K562 (cell line): ENCODE results near the gene PPARGC1A. TPM values are rescaled to one million over a fixed set of nuclear protein-coding genes. Genes with fewer than 3 reads are reported as not detected.

Source experiments
- ATAC-seq: fragments of 200-7000 bp; cut with Tn5 transposase; 3 replicates; pipeline ENCODE4 v1.9.1; 2020; ENCODE audit warnings: moderate library complexity
- BruUV-seq: library from RNA; stranded (reverse); fragments of 400-500 nt; replicated peaks from 2 replicates; lab custom pipeline; 2021; lab: Mats Ljungman, UMichigan
- CTCF ChIA-PET: fragments of 300-600 bp; formaldehyde crosslinking; extraction: SDS; loops from one replicate; lab custom pipeline; 2021; ENCODE audit warnings: low intra/inter-chr PET ratio; lab: Yijun Ruan, JAX
- POLR2A ChIA-PET: fragments of 300-600, 350-650 bp; sonication (Branson Sonifier 250); formaldehyde crosslinking; extraction: SDS; loops from one replicate; lab custom pipeline; 2021; ENCODE audit warnings: antibody characterized with exemption, inconsistent platforms; lab: Yijun Ruan, JAX
- DNase-seq, 4 experiments: peaks; one replicate each; pipeline versions ENCODE4 v3.0.0 to v3.0.0-alpha.2; 2011 to 2018; ENCODE audit warnings: low spot score in 3 of 4, mixed read lengths in 3 of 4; ENCODE audit errors: extremely low read depth in 1 of 4
- FAIRE-seq: peaks from 2 replicates; lab custom pipeline; 2011; peaks lifted over from hg19 to GRCh38; lab: Jason Lieb, UNC
- H2AFZ ChIP-seq: 2 replicates; pipeline ENCODE4 v1.6.0; 2011; ENCODE audit warnings: low read depth, low read length, control low read depth, inconsistent platforms
- H3K27ac ChIP-seq: fragments of 200-600 bp; 3 replicates; pipeline ENCODE4 v1.8.0; 2011; ENCODE audit warnings: low read depth, mild to moderate bottlenecking, control low read depth, inconsistent platforms, low read length, moderate library complexity, mixed read lengths; ENCODE audit errors: extremely low read depth
- H3K27me3 ChIP-seq, 2 experiments: fragments of 300-600 bp in 1 of 2; 2 replicates in 1 of 2; 3 replicates in 1 of 2; pipeline versions ENCODE4 v1.6.0 to v1.8.0; 2011; ENCODE audit warnings: inconsistent platforms in 2 of 2, low read length in 2 of 2, mild to moderate bottlenecking in 1 of 2, mixed read lengths in 1 of 2, moderate library complexity in 1 of 2; ENCODE audit not compliant: control insufficient read depth in 2 of 2, insufficient read depth in 2 of 2
- H3K36me3 ChIP-seq: fragments of 300-600 bp; 3 replicates; pipeline ENCODE4 v1.8.0; 2011; ENCODE audit warnings: mild to moderate bottlenecking, low read length, inconsistent platforms; ENCODE audit not compliant: control insufficient read depth, insufficient read depth
- H3K4me1 ChIP-seq, 2 experiments: fragments of 200-600 bp in 1 of 2; replicated peaks in 1 of 2; 2 replicates in 1 of 2; 3 replicates in 1 of 2; pipeline versions ENCODE4 v1.5.1 to v1.8.0; 2011; ENCODE audit warnings: inconsistent platforms in 2 of 2, low read length in 2 of 2, mild to moderate bottlenecking in 1 of 2, mixed read lengths in 1 of 2, moderate library complexity in 1 of 2; ENCODE audit not compliant: control insufficient read depth in 2 of 2, insufficient read depth in 2 of 2
- H3K4me2 ChIP-seq: 2 replicates; pipeline ENCODE4 v1.6.1; 2011; ENCODE audit warnings: low read length, control low read depth, inconsistent platforms, mixed read lengths; ENCODE audit not compliant: insufficient read depth
- H3K4me3 ChIP-seq: fragments of 200-600 bp; sonication (generic), shearing (Covaris generic); 2 replicates; pipeline ENCODE4 v1.5.1; 2016; ENCODE audit warnings: control low read depth, inconsistent platforms
- H3K79me2 ChIP-seq: fragments of 200-600 bp; 3 replicates; pipeline ENCODE4 v1.8.0; 2011; ENCODE audit warnings: low read length, inconsistent platforms; ENCODE audit not compliant: control insufficient read depth, insufficient read depth
- H3K9ac ChIP-seq, 2 experiments: 2 replicates each; pipeline versions ENCODE4 v1.6.0 to v1.6.1; 2011; ENCODE audit warnings: low read depth in 2 of 2, low read length in 2 of 2, control low read depth in 1 of 2, inconsistent platforms in 1 of 2, mild to moderate bottlenecking in 1 of 2, mixed read lengths in 1 of 2; ENCODE audit not compliant: insufficient read depth in 1 of 2
- H3K9me1 ChIP-seq: one replicate; pipeline ENCODE4 v1.6.0; 2011; ENCODE audit warnings: inconsistent platforms, mild to moderate bottlenecking, low read length, moderate library complexity; ENCODE audit not compliant: control insufficient read depth, insufficient read depth
- H3K9me3 ChIP-seq: replicated peaks from 2 replicates; pipeline ENCODE4 v1.5.1; 2011; ENCODE audit warnings: low read depth, low read length, inconsistent platforms; ENCODE audit not compliant: control insufficient read depth, insufficient read depth
- H4K20me1 ChIP-seq: replicated peaks from 2 replicates; pipeline ENCODE4 v1.6.1; 2011; ENCODE audit warnings: low read length, inconsistent platforms, mixed read lengths; ENCODE audit not compliant: control insufficient read depth, insufficient read depth
- ATF2 ChIP-seq: sonication (generic); formaldehyde crosslinking; IDR thresholded peaks from 2 replicates; pipeline ENCODE4 v1.8.1; 2022; ENCODE audit warnings: missing genetic modification reagents
- BCOR ChIP-seq: fragments of 450-650 bp; IDR thresholded peaks from 2 replicates; pipeline ENCODE4 v1.6.1; 2016
- EZH2 ChIP-seq: IDR thresholded peaks from 2 replicates; pipeline ENCODE4 v1.6.1; 2012; ENCODE audit warnings: low read depth, mild to moderate bottlenecking, inconsistent platforms, low read length, borderline replicate concordance
- KDM5B ChIP-seq: fragments of 200-600 bp; sonication (generic); IDR thresholded peaks from 2 replicates; pipeline ENCODE4 v1.6.1; 2012; ENCODE audit warnings: low read depth, mild to moderate bottlenecking, moderate library complexity, low read length, control low read depth, inconsistent platforms; ENCODE audit not compliant: insufficient replicate concordance
- RHOXF2B ChIP-seq: fragments of 250-450 bp; sonication (Bioruptor Pico); conservative IDR thresholded peaks from 2 replicates; pipeline ENCODE4 v1.5.1; 2021
- TBP ChIP-seq: optimal IDR thresholded peaks from 2 replicates; pipeline ENCODE3; 2011; ENCODE audit warnings: low read depth, low read length, improper control_type of control experiment
- U2AF1 ChIP-seq: fragments of 200-400 bp; formaldehyde crosslinking; optimal IDR thresholded peaks from 2 replicates; pipeline ENCODE3; 2017; ENCODE audit warnings: mild to moderate bottlenecking, low read depth, low read length, moderate library complexity
- YBX1 ChIP-seq: fragments of 450-650 bp; IDR thresholded peaks from 2 replicates; pipeline ENCODE4 v1.7.1; 2016; ENCODE audit warnings: mild to moderate bottlenecking
- ZNF311 ChIP-seq: fragments of 250-450 bp; sonication (Bioruptor Pico); IDR thresholded peaks from 2 replicates; pipeline ENCODE4 v1.4.0; 2020; ENCODE audit warnings: mild to moderate bottlenecking, moderate library complexity
- ZNF324 ChIP-seq: fragments of 250-450 bp; sonication (Bioruptor Pico); IDR thresholded peaks from 2 replicates; pipeline ENCODE4 v1.4.0; 2020; ENCODE audit warnings: mild to moderate bottlenecking
- ZNF592 ChIP-seq: fragments of 450-650 bp; IDR thresholded peaks from 2 replicates; pipeline ENCODE4 v1.6.1; 2017; ENCODE audit warnings: antibody characterized with exemption, mild to moderate bottlenecking
- ZSCAN29 ChIP-seq: fragments of 450-650 bp; IDR thresholded peaks from 2 replicates; pipeline ENCODE4 v1.6.1; 2017
- WGBS: fragments of 100-300 bp; shearing (Covaris generic); methylation state at CpG from one replicate; pipeline ENCODE4 v1.1.6; 2016; ENCODE audit warnings: low coverage, mixed read lengths; ENCODE audit not compliant: insufficient coverage; ENCODE audit errors: missing lambda C conversion rate; 5-methylcytosine and 5-hydroxymethylcytosine counted together
- in situ Hi-C: fragments of 300-500 bp; cut with MboI; formaldehyde crosslinking; loops from 4 replicates; pipeline ENCODE4 v1.15.0; 2018; ENCODE audit warnings: inconsistent platforms, mixed read lengths
- intact Hi-C: fragments of 100-400 bp; cut with micrococcal nuclease; formaldehyde crosslinking; loops from 2 replicates; pipeline ENCODE4 v1.14.2; 2022
- polyA plus RNA-seq, 8 experiments: library from polyadenylated mRNA; depleted of rRNA in 4 of 8; stranded (reverse) in 5 of 8; unstranded in 3 of 8; fragments of >200 nt; fragmentation: Nextera tagmentation in 2 of 8; fragmentation: Illumina TruSeq in 1 of 8; extraction: Ambion mirVana in 2 of 8; extraction: Trizol in 1 of 8; gene quantifications; 2 replicates each; pipeline versions ENCODE4 v1.2.1 to v1.2.3, GENCODE V29; 2011 to 2014; ENCODE audit warnings: inconsistent platforms in 1 of 8, missing spikeins in 1 of 8
- total RNA-seq, 7 experiments: library from RNA; depleted of rRNA in 6 of 7; stranded (reverse); fragments of >200 nt in 6 of 7; fragmentation: Illumina TruSeq in 2 of 7; extraction: Trizol in 2 of 7; gene quantifications; 2 replicates each; pipeline versions ENCODE4 v1.2.1 to v1.2.3, GENCODE V29; 2011 to 2021; ENCODE audit warnings: low replicate concordance in 1 of 7
- TF ChIP-seq, protein P1 (sequence below): sonication (generic); formaldehyde crosslinking; IDR thresholded peaks from 2 replicates; pipeline ENCODE4 v1.9.0; 2022; ENCODE audit warnings: mild to moderate bottlenecking, missing genetic modification reagents

PPARGC1A gene
- total and polyA plus RNA-seq, 9 of the 15 experiments (the other 6 are each of a cell fraction or from before 2014, with no cell fraction given): 0.02 TPM; not detected in 8

DNA sequence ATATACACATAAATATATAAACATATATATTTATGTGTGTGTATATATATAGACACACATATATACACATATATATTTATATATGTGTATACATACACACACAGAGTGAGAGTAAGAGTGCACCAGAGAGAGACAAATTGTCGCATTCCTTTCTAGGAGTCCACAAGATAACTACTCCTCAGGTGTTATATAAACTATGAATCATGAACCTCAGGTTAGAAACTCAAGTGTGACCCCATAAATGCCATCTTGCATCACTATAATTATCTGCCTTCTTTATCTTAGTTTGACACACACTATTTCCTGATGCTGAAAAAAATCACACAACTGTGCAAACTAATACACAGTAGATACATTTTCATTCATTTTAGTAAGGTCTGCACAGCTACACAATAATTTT, 135.2 kb downstream of the PPARGC1A start:
- H2AFZ ChIP-seq: no peak overlapping the region
- no peak overlapping the region for H3K4me2 ChIP-seq
- BruUV-seq: no TSS peak
- FAIRE-seq (no peak), ATAC-seq (no peak), DNase-seq (no peak)
- intact Hi-C loops: no loop called here
- no peak overlapping the region for H3K9ac ChIP-seq
- no peaks in the 10 kb centered on the region for H3K9me1 ChIP-seq
- no peaks in the 10 kb centered on the region for H4K20me1 ChIP-seq
- no peaks in the 10 kb centered on the region for H3K4me1 ChIP-seq
- no peaks in the 10 kb centered on the region for H3K36me3 ChIP-seq
- TF ChIP-seq ATF2 (CRISPR knock-in tag) (no peak), ZNF324 (no peak), U2AF1 (no peak), BCOR (no peak)
- no peak overlapping the region for H3K4me3 ChIP-seq
- H3K79me2 ChIP-seq: no peaks in the 10 kb centered on the region
- no peaks in the 10 kb centered on the region for H3K9me3 ChIP-seq
- POLR2A ChIA-PET: no interaction called here
- H3K27ac ChIP-seq: no peak overlapping the region
- CTCF ChIA-PET: no interaction called here
- WGBS: 0% methylated on average over 1 of the region's 1 CpG
- in situ Hi-C loops: no loop called here
- H3K27me3 ChIP-seq: no peaks in the 10 kb centered on the region

DNA sequence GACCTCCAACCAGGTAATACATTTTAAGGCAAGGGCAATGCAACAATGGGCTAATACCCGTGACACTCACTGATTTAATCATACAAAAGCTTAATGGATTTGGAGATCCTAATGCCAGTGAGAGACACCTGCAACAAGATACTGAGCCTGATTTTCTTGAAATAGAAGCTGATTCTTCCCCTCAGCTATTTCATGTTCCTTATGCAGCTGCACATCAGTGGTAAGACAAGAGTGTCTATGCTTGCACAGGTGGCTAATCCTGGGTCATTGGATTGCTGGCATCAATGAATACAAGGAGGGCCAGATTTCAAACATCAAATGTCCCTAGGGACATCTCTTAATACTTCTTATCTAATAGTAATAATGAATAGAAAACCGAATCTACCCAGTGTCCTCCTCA, 139.7 kb downstream of the PPARGC1A start:
- no peak for DNase-seq
- POLR2A ChIA-PET: no interaction called here
- Histone ChIP-seq H3K9me1 (no peaks in the 10 kb centered on the region), H3K79me2 (no peaks in the 10 kb centered on the region), H3K27ac (no peak overlapping the region), H3K27me3 (no peaks in the 10 kb centered on the region), H3K4me2 (no peak overlapping the region), H2AFZ (no peak overlapping the region), H3K4me3 (no peak overlapping the region), H3K9me3 (no peaks in the 10 kb centered on the region), H3K9ac (no peak overlapping the region), H4K20me1 (no peaks in the 10 kb centered on the region), H3K4me1 (no peaks in the 10 kb centered on the region), H3K36me3 (no peaks in the 10 kb centered on the region)
- intact Hi-C loops (no loop called here), in situ Hi-C loops (no loop called here)
- 0% methylated on average over 2 of the region's 2 CpGs for WGBS
- ATAC-seq: no peak
- BruUV-seq: no TSS peak
- FAIRE-seq: no peak
- CTCF ChIA-PET: no interaction called here
- TF ChIP-seq ZNF592 (no peak), ZSCAN29 (no peak), ZNF311 (CRISPR knock-in tag) (no peak), YBX1 (no peak), TBP (no peak), RHOXF2B (no peak), EZH2 (no peak), KDM5B (no peak)
- TF ChIP-seq, protein P1, sequence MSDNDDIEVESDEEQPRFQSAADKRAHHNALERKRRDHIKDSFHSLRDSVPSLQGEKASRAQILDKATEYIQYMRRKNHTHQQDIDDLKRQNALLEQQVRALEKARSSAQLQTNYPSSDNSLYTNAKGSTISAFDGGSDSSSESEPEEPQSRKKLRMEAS (CRISPR knock-in tag): no peak
